Testis (tissue), 3 donors: ENCODE data around the gene ARHGEF40. TPM values are rescaled to one million over a fixed set of nuclear protein-coding genes. Genes with fewer than 3 reads are reported as not detected.

Experiments used
- DNase-seq: peaks from one replicate; pipeline ENCODE4 v3.0.0-alpha.2; 2019
- H3K27ac ChIP-seq, 2 donors: fragments of 200-600 bp; sonication (generic); one replicate each; pipeline ENCODE4 v1.5.1; 2019
- H3K27me3 ChIP-seq: fragments of 200-600 bp; sonication (generic); one replicate; pipeline ENCODE4 v1.5.1; 2019
- H3K36me3 ChIP-seq: fragments of 200-600 bp; sonication (generic); one replicate; pipeline ENCODE4 v1.5.1; 2017; ENCODE audit warnings: low read depth; ENCODE audit errors: missing control alignments
- H3K4me1 ChIP-seq: fragments of 200-600 bp; sonication (generic); one replicate; pipeline ENCODE4 v1.5.1; 2019
- H3K4me3 ChIP-seq, 2 donors: fragments of 200-600 bp; sonication (generic); one replicate each; pipeline ENCODE4 v1.5.1; 2017 to 2019
- H3K9me3 ChIP-seq: fragments of 200-600 bp; sonication (generic); one replicate; pipeline ENCODE4 v1.5.1; 2017
- POLR2A ChIP-seq: fragments of 450-650 bp; IDR thresholded peaks from one replicate; pipeline ENCODE4 v1.6.1; 2017; ENCODE audit warnings: antibody characterized with exemption, mild to moderate bottlenecking, moderate library complexity
- WGBS, 2 donors: methylation state at CpG; one replicate each; pipeline ENCODE4 v1.1.5; 2018; 5-methylcytosine and 5-hydroxymethylcytosine counted together
- intact Hi-C: fragments of 100-400 bp; cut with DNase I; formaldehyde crosslinking; loops from one replicate; pipeline ENCODE4 v1.15.1; 2023; ENCODE audit warnings: low total_unique reads
- polyA plus RNA-seq: library from polyadenylated mRNA; stranded (reverse); fragments of 350-450 nt; fragmentation: Illumina TruSeq; extraction: RNeasy Lipid Tissue Mini Kit (QIAGEN cat#74804); gene quantifications from one replicate; pipeline ENCODE4 v1.2.3, GENCODE V29; 2014; ENCODE audit warnings: low read depth, low replicate concordance; ENCODE audit not compliant: insufficient read depth
- total RNA-seq, 2 donors: library from RNA; depleted of rRNA; stranded (reverse); fragments of >200 nt; gene quantifications; one replicate each; pipeline ENCODE4 v1.2.3, GENCODE V29; 2016
- TF ChIP-seq, protein P1 (sequence below), 3 experiments: fragments of 450-650 bp in 2 of 3; fragments of 200-600 bp in 1 of 3; sonication (generic) in 1 of 3; IDR thresholded peaks; one replicate each; pipeline ENCODE4 v1.5.1; 2016 to 2019; ENCODE audit warnings: antibody characterized with exemption in 3 of 3, mild to moderate bottlenecking in 2 of 3, moderate library complexity in 1 of 3

ARHGEF40 gene
- total and polyA plus RNA-seq, 3 donors from 2014 or later, result 22.0 to 36.9 (median 30.5) TPM

DNA sequence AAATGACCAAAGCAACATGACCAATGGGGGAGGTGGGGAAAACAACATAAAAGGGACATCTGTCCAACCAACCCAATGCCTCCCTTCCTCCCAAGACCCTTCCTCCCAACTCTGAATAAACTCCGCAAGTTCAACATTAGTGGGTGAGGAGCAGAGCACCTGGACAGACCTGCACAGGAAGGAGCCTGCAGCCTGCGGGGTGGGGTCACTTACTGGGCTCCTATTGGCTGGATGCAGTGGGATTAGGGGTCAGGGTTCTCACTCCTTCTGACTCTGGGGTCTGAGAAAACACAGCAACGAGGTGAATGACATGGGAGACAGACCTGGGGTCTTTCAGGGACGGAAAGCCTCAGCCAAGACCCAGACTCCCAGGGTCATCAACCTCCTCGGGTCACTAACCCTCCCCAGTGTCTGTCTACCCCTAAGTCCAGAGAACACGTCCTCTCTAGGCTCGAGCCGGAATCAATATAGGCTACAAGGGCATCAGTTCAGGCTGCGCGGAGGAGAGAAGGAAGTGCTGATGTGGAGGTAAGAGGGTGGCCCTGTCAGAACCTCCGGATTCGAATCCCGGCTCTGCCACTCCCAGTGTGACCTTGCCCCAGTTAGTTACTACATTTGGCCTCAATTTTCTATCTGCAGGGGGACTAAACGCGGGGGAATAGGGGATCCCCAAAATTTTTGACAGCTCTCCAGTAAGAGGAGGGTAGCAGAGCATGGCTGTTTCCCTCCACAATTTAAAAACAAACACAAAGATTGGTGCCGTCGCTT is 46.1 kb upstream of the ARHGEF40 start:
- Histone ChIP-seq H3K4me1 (peaks cover 31% of the 10 kb centered on the region), H3K4me3 (peak overlapping the region; percentile 76 to 83), H3K36me3 (no peaks in the 10 kb centered on the region), H3K27me3 (no peaks in the 10 kb centered on the region), H3K27ac (peak overlapping the region; percentile 89 to 91), H3K9me3 (no peaks in the 10 kb centered on the region)
- no peak for TF ChIP-seq POLR2A
- TF ChIP-seq, protein P1, sequence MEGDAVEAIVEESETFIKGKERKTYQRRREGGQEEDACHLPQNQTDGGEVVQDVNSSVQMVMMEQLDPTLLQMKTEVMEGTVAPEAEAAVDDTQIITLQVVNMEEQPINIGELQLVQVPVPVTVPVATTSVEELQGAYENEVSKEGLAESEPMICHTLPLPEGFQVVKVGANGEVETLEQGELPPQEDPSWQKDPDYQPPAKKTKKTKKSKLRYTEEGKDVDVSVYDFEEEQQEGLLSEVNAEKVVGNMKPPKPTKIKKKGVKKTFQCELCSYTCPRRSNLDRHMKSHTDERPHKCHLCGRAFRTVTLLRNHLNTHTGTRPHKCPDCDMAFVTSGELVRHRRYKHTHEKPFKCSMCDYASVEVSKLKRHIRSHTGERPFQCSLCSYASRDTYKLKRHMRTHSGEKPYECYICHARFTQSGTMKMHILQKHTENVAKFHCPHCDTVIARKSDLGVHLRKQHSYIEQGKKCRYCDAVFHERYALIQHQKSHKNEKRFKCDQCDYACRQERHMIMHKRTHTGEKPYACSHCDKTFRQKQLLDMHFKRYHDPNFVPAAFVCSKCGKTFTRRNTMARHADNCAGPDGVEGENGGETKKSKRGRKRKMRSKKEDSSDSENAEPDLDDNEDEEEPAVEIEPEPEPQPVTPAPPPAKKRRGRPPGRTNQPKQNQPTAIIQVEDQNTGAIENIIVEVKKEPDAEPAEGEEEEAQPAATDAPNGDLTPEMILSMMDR (IDR thresholded peaks at IDR 0.05), result no peak
- intact Hi-C loops, result no loop called here
- 6 to 10% methylated on average over 14 to 17 of the region's 17 CpGs for WGBS, 2 donors
- no peak for DNase-seq

DNA sequence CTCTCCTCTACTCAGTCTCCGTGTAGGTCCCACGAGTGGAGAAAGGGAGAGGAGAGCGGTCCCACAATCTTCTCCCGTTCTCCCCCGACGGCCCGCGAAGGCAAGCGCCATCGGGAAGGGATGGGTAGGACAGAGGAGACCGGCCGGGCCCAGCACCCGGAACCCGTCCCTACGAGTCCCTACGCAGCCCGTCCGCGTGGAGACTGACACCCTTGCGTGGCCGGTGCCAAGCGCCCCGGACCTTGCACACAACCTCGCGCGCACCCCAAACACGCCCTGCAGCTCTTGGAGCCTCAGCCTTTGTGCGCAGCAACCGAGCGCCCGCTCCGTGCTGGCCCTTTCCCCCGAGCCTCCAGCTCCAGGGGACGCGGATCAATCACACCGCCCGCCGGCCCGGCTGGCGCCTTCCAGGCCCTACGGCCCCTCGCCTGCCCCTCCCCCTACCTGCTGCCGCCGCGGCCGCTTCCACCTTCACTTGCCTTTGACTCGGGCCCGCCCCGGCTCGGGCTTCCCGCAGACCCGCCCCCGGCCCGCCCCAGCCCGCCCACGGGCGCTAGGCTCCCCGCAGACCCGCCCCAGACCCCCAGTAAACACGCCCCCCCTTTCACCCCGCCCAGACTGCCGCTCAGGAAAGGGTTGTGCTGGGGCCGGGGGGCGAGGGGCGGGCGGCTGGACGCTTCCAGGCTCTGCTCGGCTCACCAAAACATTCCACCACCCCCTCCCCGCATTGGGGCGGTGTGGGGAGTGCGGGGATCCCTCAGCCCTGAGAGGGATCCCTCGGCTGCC is 45.3 kb upstream of the ARHGEF40 start, which contains the start of gene NDRG2:
Gene NDRG2, minus strand, starts transcription at position 477 of the 786 bp plus-strand sequence. CDS start 1,746 bp downstream, outside the sequence.
- DNase-seq, result peak; percentile 82
- TF ChIP-seq POLR2A, result no peak
- TF ChIP-seq, protein P1 (IDR thresholded peaks at IDR 0.05), result no peak
- Histone ChIP-seq H3K27me3 (no peaks in the 10 kb centered on the region), H3K4me3 (peak within 1 kb of the TSS; percentile 76 to 83), H3K9me3 (no peaks in the 10 kb centered on the region), H3K36me3 (no peaks in the 10 kb centered on the region), H3K4me1 (peaks cover 31% of the 10 kb centered on the region), H3K27ac (peak within 1 kb of the TSS; percentile 89 to 91)
- 1 to 2% methylated on average over 13 to 61 of the region's 72 CpGs for WGBS, 2 donors
- intact Hi-C loops, result no loop called here

DNA sequence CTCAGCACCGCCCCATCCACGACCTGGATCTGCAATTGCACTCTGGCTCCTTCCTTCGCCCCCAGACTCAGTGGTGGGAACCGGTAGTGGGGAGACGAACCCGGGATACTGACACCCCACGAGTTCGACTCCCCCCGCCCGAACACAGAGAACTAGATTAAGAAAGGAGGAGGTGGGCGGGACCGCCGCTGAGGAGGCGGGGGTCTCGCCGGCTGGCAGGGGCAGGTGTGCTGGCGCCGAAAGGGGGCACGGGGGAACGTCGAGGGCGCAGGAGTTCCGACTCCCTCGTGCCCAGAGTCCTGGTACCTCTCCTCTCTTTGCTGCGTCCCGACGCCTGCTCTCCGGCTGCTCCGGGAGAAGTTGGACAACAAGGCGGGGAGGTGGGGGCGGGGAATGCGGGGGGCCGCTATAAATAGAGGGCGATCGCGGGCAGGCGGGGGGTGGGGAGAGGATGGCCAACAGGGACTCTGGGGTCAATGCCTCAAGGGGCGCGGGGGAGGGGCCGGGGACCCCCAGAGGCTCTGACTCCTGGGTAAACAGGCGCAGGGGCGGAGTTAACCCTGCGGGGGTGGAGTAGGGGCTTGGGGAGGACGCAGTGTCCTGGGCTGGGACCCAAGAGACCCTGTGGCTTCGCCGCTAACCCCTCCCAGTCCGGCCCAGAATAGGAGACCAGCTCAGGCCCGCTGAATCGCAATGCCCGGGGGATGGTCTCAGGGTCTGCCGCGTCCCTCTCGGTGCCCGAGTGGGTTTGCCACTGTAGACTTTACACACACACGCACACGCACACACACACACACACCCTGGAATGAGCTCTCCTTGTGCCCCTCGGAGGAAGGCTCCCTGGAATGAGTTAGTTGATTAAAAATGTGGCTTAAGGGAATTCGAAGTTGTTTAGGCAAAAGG is 44.5 kb upstream of the ARHGEF40 start:
- no peaks in the 10 kb centered on the region for H3K9me3 ChIP-seq
- DNase-seq, result peak; percentile 84
- intact Hi-C loops, result no loop called here
- H3K36me3 ChIP-seq, result no peaks in the 10 kb centered on the region
- peak overlapping the region; percentile 76 to 83 for H3K4me3 ChIP-seq
- TF ChIP-seq POLR2A, result no peak
- TF ChIP-seq, protein P1 (IDR thresholded peaks at IDR 0.05), result no peak
- H3K4me1 ChIP-seq, result peaks cover 31% of the 10 kb centered on the region
- 1 to 2% methylated on average over 25 to 56 of the region's 58 CpGs for WGBS, 2 donors
- peak overlapping the region; percentile 89 to 91 for H3K27ac ChIP-seq
- no peaks in the 10 kb centered on the region for H3K27me3 ChIP-seq

DNA sequence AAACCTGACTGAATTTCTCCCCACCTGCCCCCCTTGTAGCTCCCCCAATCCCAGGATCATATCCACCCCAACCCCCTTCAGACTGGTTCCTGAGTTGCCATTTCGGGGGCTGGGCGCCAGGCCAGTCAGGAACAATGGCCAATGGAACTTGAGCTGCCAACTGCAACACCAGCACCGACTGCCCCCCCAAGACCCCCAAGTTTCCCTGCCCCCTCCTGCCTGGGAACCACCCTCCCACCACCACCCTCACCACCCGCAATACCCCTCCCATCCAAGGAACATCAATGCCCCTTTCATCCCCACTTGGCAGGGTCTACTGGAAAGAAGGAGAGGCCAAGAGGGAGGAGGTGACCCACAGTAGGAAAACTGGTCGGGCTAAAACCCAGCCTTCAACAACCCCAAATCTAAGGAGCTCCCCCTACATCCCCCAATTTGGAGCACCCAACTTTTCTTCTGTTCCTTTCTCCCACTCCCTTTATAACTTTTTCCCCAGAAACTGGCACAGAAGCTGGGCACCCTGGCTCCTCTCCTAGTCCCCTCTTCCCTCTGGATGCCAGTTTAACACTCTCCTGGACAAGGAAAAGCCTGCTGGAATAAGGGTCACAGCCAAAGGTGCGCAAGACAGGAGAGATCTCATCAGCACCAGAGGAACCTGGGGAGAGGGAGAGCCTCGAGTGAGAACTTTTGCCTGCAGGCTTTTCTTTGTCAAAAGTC is 43.7 kb upstream of the ARHGEF40 start:
- 38 to 43% methylated on average over 5 to 7 of the region's 7 CpGs for WGBS, 2 donors
- TF ChIP-seq POLR2A, result no peak
- TF ChIP-seq, protein P1 (IDR thresholded peaks at IDR 0.05), result no peak
- H3K4me1 ChIP-seq, result peaks cover 31% of the 10 kb centered on the region
- no peaks in the 10 kb centered on the region for H3K36me3 ChIP-seq
- peak overlapping the region in 1 of 2 donors; percentile 83 for H3K4me3 ChIP-seq
- H3K9me3 ChIP-seq, result no peaks in the 10 kb centered on the region
- DNase-seq, result no peak
- intact Hi-C loops, result no loop called here
- no peaks in the 10 kb centered on the region for H3K27me3 ChIP-seq
- peak overlapping the region; percentile 89 to 91 for H3K27ac ChIP-seq
